GM10847 (cell line): ENCODE results near the gene USB1.

Source experiments
- POLR2A ChIP-seq: IDR thresholded peaks from 2 replicates; pipeline ENCODE4 v1.6.1; 2011; ENCODE audit not compliant: insufficient read length; ENCODE audit errors: extremely low read depth

The USB1 gene

DNA sequence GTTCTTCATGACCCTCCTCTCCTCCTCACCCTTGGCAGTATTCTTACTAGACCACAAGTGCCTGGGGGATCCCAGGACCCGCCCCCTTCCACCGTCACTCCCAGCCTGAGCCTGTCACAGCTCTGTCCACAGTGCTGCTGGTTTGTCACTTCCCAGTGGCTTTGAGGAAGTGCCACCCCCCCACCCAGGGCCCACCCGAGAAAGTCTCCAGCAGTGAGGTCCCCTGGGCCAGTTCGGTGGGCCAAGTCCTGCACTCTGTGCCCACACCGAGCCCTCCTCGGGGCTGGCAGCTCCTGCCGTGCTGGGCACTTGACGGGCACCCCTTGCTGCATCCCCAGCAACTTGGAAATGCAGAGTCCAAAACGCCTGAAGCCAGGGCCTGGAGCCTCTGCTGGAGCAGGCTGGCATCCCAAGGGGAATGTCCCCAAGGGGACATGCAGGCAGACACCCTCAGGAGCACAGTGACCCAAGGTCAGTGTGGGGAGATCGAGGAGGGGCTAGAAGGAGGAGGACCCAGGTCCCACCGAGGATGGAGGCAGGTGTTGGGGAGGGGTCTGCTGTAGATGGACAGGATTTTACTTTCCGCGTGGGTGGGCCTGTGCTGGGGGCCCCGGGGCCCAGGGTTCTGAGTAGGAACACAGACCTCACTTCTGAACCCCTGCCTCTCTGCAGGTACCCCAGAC, 39.9 kb downstream of the USB1 start:
- TF ChIP-seq POLR2A: no peak

GRCh38 chr16:58041628-58041955, 40.4 kb downstream of the USB1 start:
- no peak for TF ChIP-seq POLR2A

- no peak for TF ChIP-seq POLR2A
Measured at GRCh38 chr16:58042001-58042885, 41.0 kb downstream of the USB1 start.

- TF ChIP-seq POLR2A: no peak
Measured at GRCh38 chr16:58042886-58043515, 41.8 kb downstream of the USB1 start.

GRCh38 chr16:58043571-58044155, 42.5 kb downstream of the USB1 start:
- no peak for TF ChIP-seq POLR2A

GRCh38 chr16:58044266-58045019, 43.2 kb downstream of the USB1 start:
- TF ChIP-seq POLR2A: no peak

DNA sequence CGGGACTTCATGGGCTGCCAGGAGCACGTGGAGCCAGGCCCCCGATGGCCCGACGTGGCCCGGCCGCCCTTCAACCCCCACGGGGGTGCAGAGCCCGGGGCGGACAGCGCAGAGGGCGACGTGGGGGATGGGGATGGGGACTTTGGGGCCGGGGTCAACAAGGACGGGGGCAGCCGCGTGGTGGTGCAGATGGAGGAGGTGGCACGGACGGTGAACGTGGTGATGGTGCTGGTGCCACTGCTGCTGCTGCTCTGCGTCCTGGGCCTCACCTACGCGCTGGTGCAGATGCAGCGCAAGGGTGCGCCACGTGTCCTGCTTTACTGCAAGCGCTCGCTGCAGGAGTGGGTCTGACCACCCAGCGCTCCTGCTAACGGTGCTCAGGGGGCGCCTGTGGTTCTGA, 43.9 kb downstream of the USB1 start:
- TF ChIP-seq POLR2A: no peak

DNA sequence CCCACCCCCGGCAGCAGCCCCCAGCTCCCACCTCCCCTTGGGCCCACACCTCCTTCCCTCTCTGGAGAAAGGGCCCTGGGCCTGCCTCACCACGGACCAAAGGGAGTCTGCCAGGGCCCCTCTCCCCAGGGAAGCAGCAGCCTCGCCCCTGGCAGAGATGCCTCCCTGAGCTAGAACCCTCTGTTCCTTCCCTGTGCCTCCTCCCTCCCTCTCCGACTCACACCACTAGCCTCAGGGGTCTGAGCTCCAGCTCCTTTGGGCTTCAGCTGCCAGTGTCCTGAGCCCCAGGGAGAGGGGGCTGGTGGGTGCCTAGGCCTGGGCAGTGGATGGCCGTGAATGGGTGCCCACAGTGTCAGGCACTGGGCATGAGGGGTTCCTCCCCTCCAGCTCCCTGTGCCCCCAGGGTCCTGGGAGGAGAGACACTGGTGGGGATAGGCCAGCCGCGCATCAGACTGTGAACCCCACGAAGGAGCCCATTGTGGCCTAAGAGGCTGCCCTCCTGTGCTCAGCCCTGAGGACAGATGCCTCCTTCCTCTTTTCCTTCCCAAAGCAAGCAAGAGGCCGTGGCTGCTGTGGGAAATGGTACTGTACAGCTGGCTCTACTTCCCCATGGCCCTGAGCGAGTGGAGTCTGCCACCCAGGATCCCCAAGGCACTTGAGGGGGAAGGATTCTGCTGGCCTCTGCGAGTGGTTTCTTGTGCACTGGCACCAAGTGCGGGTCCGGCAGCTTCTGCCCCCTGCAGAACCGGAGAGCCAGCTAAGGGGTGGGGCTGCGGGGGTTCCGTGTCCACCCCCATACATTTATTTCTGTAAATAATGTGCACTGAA, 45.1 kb downstream of the USB1 start:
- TF ChIP-seq POLR2A: no peak

DNA sequence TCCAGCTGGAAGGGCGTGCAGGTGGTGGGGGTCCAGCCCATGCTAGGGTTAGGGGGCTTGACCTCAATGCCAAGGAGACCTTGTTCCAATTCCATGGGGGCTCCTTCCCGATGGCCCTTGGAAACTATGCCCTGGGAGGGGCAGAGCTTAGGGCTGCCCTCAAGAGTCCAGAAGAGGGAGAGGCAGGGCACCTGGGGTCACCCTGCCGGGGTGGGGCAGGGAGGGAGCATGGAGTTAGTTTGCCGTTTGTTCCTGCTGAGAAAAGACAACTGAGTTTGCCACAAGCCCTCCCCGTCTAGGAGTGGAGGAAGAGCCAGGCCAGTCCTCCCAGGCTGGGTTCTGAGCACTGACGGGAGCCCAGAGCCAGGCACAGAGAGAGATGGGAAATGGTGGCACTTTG, 45.7 kb downstream of the USB1 start:
- TF ChIP-seq POLR2A: no peak

- TF ChIP-seq POLR2A: no peak
Measured at GRCh38 chr16:58047557-58048348, 46.5 kb downstream of the USB1 start.

DNA sequence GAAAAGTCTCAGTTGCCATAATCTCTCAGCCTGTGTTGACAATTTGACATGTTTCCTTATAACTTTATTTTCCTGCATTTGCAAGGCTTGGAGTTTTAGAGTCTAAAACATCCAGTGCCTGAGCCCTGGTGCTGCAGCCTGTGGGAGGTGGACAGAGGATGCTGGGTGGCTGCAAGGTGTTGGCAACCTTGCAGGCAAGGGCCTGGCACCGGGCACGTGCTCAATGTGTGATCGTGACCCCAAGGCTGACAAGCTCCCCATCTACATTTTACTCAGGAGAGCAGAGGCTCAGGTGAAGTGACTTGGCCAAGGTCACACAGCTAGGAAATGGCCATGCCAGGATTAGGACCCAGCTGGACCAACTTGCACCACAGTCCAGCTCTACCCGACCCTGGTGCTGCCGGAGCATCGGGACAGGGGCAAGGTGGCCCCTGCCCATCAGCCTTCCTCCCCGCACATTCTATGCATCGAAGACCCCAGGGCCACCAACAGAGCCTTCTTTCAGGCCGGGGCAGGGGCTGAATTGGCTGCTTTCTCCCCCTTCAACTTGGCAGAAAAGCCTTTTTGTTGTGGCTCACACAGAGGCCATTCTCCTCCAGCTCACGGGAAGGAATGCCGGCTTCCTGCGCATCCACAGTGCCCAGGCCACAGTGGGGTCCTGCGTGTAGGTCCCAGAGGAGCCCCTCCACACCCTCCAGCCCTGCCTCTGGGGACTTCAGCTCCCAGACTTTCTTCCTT, 47.5 kb downstream of the USB1 start:
- no peak for TF ChIP-seq POLR2A

DNA sequence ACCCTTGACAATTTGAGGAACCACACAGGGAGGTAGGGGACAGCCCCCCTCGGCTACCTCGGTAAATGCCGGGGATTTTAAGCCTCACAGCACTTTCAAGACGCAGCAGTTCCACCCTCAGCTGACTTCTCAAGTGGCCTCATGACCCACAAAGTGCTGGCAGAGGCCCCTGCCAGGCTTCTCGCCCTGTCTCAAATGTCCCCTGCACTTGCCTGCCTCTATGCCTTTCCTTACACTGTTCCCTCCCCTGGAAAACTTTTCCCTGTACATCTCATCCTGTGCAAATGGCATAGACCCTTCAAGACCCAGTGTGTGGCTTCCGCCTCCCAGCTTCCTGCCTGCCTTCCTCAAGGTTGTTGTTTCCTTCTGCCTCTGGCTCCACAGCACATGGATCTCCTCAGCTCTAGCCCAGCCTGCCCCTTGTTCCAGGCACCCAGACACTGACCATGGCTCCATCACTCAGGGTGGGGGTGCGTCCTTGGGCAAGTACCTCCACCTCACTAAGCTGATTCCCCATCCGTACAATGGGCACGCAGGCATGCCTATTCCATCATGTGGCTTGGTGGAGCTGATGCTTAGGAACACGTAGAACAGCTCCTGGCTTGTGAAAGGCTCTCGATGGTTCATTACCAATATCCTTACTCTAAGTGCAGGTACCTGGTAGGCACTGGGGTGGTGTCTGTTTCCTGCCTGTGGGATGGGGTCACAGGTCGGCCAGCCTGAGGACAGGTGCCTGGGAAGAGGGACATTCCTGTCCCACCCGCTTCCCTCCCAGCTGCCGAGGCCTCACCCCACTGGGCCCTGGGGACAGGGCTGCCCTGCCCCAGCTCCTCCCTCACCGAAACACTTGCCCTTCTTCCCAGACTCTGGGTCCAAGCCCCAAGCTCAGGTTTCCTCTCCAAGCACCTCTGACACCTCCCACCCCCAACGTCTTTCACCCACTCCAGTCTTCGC, 48.3 kb downstream of the USB1 start:
- no peak for TF ChIP-seq POLR2A

DNA sequence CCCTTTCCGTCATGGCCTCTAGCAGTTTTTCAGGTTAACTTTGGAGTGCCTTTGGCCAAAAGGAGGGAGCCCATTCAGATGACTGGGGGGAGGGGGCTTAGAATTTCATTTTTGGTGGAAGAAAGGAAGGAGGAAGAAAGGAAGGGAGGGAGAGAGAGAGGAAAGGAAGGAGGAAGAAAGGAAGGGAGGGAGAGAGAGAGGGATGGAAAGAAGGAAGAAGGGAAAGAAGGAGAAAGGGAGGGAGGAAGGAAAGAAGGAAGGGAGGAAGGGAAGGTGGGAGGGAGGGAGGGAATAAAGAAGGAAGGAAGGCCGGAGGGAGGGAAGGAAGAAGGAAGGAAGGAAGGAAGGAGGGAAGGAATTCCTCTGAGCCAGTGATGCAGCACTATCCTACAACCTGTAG, 50.1 kb downstream of the USB1 start:
- no peak for TF ChIP-seq POLR2A
